ENCODE measurements around the gene SLX9.

- TF ChIP-seq POLR2AphosphoS5 (IDR thresholded peaks at IDR 0.05) (no peak), EP300 (IDR thresholded peaks at IDR 0.05) (no peak)
Observed at GRCh38 chr21:45016031-45016405, 76.2 kb downstream of the SLX9 start.

All from sigmoid colon (tissue), 4 donors.